SH-SY5Y (cell line): Measurements from ENCODE around the gene S100A1.

Experiments used
- GATA2 ChIP-seq: IDR thresholded peaks from 2 replicates; pipeline ENCODE4 v1.6.1; 2011; ENCODE audit warnings: mild to moderate bottlenecking, low read depth, low read length
- GATA3 ChIP-seq: IDR thresholded peaks from 2 replicates; pipeline ENCODE4 v1.6.1; 2011; ENCODE audit warnings: low read depth, mild to moderate bottlenecking, low read length, moderate library complexity

DNA sequence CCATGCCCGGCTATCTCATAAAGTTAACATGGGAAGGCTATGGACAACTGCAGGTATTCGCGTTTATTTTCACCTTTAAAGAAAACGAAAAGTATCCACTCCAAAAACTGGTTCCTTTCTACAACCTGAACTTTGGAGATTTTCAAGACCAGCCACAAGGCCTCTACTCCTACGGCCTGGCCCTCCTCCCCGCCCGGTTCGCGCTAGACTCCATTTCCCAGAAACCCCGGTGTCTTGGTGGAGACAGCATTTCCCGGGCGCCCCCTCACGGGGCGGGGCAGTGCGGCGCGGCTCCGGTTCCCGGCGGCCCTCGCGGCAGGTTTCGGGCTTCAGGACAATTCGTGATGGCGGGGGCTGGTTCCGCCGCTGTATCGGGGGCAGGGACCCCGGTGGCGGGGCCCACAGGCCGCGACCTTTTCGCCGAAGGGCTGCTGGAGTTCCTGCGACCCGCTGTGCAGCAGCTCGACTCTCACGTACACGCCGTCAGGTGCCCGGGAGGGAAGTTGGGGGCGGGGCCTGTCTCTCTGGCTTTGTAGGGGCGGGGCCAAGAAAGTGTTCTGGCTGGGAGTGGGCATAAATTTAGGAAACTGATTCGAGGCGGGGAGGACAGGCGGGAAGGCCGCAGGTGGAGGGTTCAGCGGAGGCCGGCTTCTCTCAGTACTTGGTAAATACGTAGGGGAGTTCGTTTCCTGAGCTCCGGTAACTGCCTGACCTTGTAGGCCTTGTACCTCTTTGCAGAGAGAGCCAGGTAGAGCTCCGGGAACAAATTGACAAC lies 30.4 kb downstream of the S100A1 start, which contains the start of gene SNAPIN:
- TF ChIP-seq GATA2 (no peak), GATA3 (no peak)
